Gastroesophageal sphincter (tissue), 3 donors: Measurements from ENCODE around the gene HEYL.

Source experiments
- CTCF ChIP-seq, 4 experiments: fragments of 200-600 bp in 2 of 4; fragments of 450-650 bp in 2 of 4; sonication (generic) in 1 of 4; IDR thresholded peaks; one replicate each; pipeline ENCODE4 v1.5.1; 2017 to 2019; ENCODE audit warnings: antibody characterized with exemption in 4 of 4, mild to moderate bottlenecking in 2 of 4, moderate library complexity in 2 of 4
- EP300 ChIP-seq: sonication (generic); formaldehyde crosslinking; IDR thresholded peaks from one replicate; pipeline ENCODE4 v1.6.1; 2017; ENCODE audit warnings: antibody characterized with exemption, mild to moderate bottlenecking
- POLR2A ChIP-seq, 2 donors: fragments of 450-650 bp; IDR thresholded peaks; one replicate each; pipeline ENCODE4 v1.6.1; 2017; ENCODE audit warnings: antibody characterized with exemption in 2 of 2, mild to moderate bottlenecking in 2 of 2, moderate library complexity in 1 of 2

DNA sequence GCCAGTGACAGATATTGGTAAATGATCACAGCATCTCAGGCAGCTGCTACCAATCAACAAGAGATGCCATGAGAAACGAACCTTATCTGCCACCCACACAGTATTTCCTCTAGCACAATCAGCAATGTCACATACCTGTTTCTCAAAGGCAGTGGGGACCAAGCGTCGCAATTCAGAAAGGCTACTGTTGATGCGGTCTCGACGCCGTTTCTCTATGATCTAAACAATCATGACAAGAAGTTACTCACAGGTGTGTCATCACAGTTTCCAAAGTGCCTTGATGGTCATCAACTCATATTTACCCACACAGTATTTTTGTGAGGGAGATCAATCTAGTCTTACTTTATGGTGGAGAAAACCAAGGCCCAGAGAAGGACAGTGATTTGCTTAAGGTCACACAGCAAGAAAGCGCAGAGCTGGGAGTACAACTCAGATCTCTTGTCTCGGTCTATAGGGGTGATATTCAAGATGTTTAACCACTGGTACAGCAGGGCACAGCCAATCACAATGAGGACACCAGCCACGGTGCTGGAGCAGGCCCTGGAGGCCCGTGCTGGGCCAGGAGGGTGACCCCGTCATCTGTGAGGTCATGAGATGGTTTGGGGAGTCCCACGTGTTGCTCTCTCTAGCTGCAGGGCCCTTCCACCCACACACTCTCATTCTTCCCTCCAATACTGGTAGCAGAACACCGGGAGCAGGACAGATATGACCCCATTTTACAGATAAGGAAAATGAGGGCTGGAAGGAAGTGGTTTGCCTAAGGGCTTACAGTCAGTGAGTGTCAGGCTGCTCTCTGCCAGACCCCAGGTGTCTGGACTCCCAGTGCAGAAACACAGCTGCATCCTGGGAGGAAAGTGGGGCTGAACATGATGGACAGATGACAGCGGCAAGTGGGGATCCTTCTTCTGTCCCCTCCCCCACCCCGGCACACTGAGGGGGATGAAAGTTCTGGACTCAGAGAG lies 7.8 kb downstream of the HEYL start:
- no peak for TF ChIP-seq POLR2A (IDR thresholded peaks at IDR 0.05)
- no peak for TF ChIP-seq CTCF (IDR thresholded peaks at IDR 0.05)
- no peak for TF ChIP-seq EP300
